HG02571 (cell line): Measurements from ENCODE around the gene KLK11.

Experiments
- ATAC-seq: cut with Tn5 transposase; IDR thresholded peaks from one replicate; pipeline ENCODE4 v1.9.1; 2021; ENCODE audit warnings: mild to moderate bottlenecking, moderate library complexity; ENCODE audit not compliant: unreplicated experiment

The KLK11 gene

GRCh38 chr19:51026554-51026831 lies at the start of gene KLK11:
Gene KLK11 (minus strand): TSS chr19:51026616. CDS start chr19:51025631, 985 bp downstream.
- no peak for ATAC-seq

- no peak for ATAC-seq
Measured at GRCh38 chr19:51075998-51076397, 49.6 kb upstream of the KLK11 start.

GRCh38 chr19:51071095-51071405 lies 44.6 kb upstream of the KLK11 start:
- no peak for ATAC-seq

DNA sequence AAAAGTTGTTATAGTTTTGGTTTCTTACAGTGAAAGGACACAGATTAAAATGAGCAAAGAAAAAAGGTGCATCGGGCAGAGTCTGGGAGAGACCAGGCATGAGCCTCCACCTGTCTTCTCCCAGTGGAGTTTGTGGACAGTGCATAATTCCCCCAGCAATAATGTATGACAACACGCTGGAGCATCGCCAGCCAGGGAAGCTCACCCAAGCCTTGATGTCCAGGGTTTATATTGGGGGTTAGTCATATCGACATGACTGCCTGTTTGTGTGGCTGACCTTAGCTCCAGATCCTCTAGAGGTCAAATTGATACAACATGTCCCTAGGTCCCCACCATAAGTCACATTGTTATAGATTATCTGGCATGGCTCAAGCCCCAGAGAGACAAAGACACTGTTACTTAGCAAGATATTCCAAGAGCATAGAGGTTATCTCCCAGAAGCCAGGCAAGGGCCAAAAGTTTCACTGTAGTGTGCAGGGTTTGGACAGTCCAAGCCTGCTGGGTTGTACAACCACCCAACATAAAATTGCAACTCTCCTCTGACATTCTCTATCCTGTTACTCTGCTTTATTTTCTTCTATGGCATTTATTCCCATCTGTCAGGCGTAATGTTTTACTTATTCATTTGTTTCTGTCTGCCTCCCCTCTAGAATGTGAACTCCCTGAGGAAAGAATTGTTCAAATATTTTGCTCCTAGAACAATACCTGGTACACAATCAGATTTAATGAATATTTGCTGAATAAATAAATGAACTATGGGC lies 44.1 kb upstream of the KLK11 start:
- ATAC-seq, result no peak

DNA sequence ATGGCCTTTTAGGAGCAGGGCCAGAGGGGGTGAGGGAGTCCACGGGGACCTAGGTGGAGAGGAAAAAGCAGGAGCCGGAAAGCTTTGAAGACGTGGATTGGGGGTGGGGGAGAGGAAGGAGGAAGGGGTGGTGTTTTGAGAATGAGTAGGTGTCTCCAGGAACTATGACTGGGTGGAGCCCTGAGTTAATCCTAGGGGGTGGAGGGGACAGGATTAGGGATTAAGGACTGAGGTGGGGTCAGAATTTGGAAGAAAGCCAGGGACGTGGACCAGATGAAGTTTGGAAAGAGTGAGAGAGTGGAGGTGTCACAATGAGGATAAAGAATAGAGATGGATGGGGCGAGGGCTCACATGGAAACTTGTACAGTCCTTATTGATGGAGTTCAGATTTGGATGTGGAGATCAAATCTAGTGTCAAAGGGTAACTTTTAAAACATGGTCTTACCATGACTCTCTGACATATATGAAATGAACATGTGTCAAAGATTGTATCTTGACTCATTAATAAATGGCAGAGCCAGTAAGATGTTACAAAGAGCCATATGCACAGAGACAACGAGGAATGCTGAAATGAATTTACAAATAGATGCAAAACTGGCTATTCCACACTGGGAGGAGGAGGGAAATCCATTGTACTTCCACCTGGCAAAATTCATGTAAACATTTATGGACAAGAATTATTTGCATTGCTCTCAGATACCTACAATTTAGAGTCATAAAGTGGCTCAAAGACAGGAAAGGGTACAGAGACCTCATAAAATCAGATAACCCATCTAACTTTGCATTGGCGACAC lies 40.2 kb upstream of the KLK11 start:
- ATAC-seq, result no peak

- ATAC-seq, result no peak
Measured at GRCh38 chr19:51065221-51065960, 39.0 kb upstream of the KLK11 start.

DNA sequence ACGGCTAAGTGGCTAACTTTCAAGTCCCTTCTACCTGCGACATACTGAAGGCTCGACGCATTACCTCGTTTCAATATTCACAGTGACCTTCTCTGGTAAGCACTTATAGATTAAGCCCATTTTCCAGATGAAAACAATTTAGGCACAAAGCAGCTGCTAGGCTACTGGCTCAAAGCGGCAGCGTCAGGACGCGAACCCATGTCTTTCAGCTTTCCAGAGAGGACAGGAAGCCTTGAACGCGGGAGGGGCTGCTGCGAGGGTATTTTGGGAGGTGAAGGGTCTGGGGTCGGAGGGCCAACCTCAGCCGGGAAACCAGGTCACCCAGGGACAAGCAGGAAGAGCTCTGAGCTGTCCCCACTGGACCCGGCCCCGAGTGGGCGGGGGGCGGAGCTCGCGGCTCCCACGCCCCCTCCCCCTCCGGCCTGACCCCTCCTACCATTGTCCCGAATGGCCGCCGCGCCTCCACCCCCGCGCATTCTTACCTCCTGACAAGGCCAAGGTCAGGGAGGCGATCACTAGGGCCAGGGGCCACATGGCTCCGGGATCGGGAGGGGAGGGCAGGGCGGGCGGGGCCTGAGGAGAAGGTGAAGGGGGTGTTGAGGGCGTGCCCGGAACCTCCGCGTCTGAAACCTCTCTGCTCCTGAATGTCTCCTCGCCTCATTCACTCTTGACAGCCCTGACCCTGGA lies 38.3 kb upstream of the KLK11 start, which contains the start of gene KLK13:
KLK13 (minus strand) TSS at position 559 of the 687 bp plus-strand sequence; CDS start at position 534, 25 bp downstream.
- ATAC-seq, result no peak

- no peak for ATAC-seq
Measured at GRCh38 chr19:51063664-51064063, 37.2 kb upstream of the KLK11 start.

DNA sequence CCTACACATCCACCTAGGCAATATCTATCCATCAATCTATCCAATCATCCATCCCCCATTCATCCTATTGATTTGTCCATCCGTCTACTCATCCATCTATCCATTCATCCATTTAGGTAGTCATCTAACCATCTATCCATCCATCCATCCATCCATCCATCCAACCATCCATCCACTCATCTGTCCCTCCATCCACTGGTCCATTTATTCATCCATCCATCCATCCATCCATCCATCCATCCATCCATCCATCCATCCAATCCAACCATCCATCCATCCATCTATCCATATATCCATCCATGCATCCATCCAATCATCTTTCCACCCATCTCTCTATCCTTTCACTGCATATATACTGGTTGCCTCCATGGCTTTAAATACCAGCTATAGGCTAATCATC lies 34.6 kb upstream of the KLK11 start:
- no peak for ATAC-seq

- ATAC-seq, result no peak
Measured at GRCh38 chr19:51060336-51060735, 33.9 kb upstream of the KLK11 start.

DNA sequence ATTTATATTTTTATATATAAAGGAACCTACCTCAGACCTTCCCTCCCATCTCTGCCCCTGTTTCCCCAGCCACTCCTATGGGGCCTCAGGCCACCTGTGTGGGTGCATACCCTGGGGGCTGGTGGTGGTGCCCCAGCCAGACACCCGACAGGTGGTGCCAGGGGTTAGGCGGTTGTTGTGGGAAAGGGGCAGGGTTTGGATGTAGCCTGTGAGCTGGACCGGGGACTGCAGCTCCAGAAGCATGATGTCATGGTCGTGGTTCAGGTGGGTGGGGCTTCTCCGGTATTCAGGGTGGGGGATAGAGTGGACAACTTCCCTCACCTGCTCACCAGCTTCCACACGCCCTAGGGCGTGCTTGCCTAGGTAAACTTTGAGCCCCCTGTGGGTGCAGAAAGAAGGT lies 33.3 kb upstream of the KLK11 start:
- ATAC-seq, result no peak

DNA sequence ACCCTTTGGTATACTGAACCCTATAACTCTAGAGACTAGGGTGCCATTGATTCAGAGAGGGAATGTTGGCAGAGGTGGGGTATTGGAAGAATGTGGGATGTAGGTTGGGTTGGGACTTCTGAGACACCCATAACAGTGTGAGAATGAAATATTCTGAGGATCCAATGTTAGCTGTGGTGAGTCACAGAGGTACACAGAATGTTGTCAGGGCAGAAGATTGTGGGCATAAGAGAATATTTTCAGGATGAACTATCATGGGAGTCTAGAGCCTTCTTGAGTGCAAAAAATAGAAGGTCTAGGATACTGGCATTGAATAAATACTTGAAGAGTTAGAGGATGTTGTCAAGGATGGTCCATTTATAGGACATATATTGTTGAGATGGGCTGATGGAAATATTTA lies 29.4 kb upstream of the KLK11 start:
- no peak for ATAC-seq

GRCh38 chr19:51047031-51047335 lies 20.6 kb upstream of the KLK11 start:
- ATAC-seq, result no peak

- ATAC-seq, result no peak
Measured at GRCh38 chr19:51044327-51044726, 17.9 kb upstream of the KLK11 start.

- no peak for ATAC-seq
Measured at GRCh38 chr19:51043497-51043896, 17.1 kb upstream of the KLK11 start.

DNA sequence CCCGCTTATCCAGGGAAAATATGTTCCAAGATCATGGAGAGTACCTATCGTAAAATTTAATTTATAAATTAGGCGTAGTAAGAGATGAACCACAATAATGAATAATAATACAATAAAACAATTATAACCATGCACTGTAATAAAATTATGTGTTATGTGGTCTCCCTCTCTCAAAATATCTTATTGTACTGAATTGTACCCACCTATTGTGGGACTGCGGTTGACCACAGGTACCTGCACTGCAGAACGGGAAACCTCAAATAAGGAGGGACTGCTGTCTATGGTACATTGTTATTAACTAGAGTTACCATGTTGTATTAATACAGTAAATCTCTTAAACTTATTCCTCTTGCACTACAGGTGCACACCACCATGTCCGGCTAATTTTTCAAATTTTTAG lies 13.7 kb upstream of the KLK11 start:
- ATAC-seq, result no peak

GRCh38 chr19:51036519-51036918 lies 10.1 kb upstream of the KLK11 start:
- ATAC-seq, result no peak

- no peak for ATAC-seq
Measured at GRCh38 chr19:51034704-51035103, 8.3 kb upstream of the KLK11 start, which contains the start of gene KLK12. Gene KLK12 (minus strand): TSS chr19:51035002. CDS start chr19:51034621, 381 bp downstream.

- no peak for ATAC-seq
Measured at GRCh38 chr19:51031880-51032225, 5.4 kb upstream of the KLK11 start.

- no peak for ATAC-seq
Measured at GRCh38 chr19:51031220-51031879, 4.9 kb upstream of the KLK11 start.

DNA sequence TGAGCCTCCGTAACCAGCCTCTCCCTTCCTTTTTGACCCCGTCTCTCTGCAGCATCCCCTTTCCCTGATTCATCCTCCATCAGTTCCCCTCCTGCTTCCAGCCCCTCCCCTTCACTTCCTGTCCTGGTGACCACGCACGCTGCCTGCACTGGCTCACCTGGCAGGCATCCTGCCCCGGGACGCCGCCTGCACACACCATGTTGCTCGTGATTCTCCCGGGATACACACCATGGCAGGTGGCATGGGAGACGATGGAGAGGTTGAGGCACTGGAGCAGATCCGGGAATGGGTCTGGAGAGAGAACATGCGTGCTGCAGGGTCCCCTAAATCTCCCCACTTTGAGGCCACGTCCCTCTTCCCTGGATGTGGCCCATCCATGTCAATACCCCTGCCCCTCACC lies 4.2 kb upstream of the KLK11 start:
- ATAC-seq, result no peak
